Fibroblast of villous mesenchyme (primary cell): Measurements from ENCODE around the gene USP48. TPM values are rescaled to one million over a fixed set of nuclear protein-coding genes. Genes with fewer than 3 reads are reported as not detected.
A peak's percentile ranks its signal among the peaks of the same experiment; 100 is the strongest.
"Not testable (repeated sequence)": the region's sequence is repeated elsewhere in the genome, so short reads cannot be mapped to it uniquely, and the experiment has no call there.

ENCODE experiments used
- DNase-seq: peaks from one replicate; pipeline ENCODE4 v3.0.0-alpha.2; 2010; ENCODE audit warnings: low read depth
- H3K4me3 ChIP-seq: 2 replicates; pipeline ENCODE4 v1.5.1; 2011; ENCODE audit warnings: low read depth, mild to moderate bottlenecking, low read length
- CTCF ChIP-seq: IDR thresholded peaks from 2 replicates; pipeline ENCODE4 v1.5.1; 2012; ENCODE audit warnings: low read depth, mild to moderate bottlenecking, low read length; ENCODE audit not compliant: insufficient read depth
- total RNA-seq: library from RNA; depleted of rRNA; stranded (reverse); fragments of >200 nt; gene quantifications from 2 replicates; pipeline ENCODE4 v1.2.3, GENCODE V29; 2012

USP48 gene
- total RNA-seq, 1 donor: 52.2 TPM

GRCh38 chr1:21779613-21780521 lies 3.1 kb downstream of the USP48 start:
- TF ChIP-seq CTCF: no peak
- no peak for DNase-seq
- H3K4me3 ChIP-seq: peak overlapping the region; percentile 18

- no peak overlapping the region for H3K4me3 ChIP-seq
- no peak for TF ChIP-seq CTCF
- DNase-seq: no peak
Observed at GRCh38 chr1:21778405-21778727, 4.6 kb downstream of the USP48 start.

GRCh38 chr1:21776925-21777324 lies 6.0 kb downstream of the USP48 start:
- H3K4me3 ChIP-seq, DNase-seq: not testable (repeated sequence)

GRCh38 chr1:21775985-21776562 lies 6.9 kb downstream of the USP48 start:
- DNase-seq: peak; percentile 93
- no peak for TF ChIP-seq CTCF
- no peak overlapping the region for H3K4me3 ChIP-seq

GRCh38 chr1:21775550-21775914 lies 7.4 kb downstream of the USP48 start:
- TF ChIP-seq CTCF: no peak
- no peak for DNase-seq
- no peak overlapping the region for H3K4me3 ChIP-seq

- DNase-seq: no peak
- no peak overlapping the region for H3K4me3 ChIP-seq
- TF ChIP-seq CTCF: no peak
Observed at GRCh38 chr1:21774835-21775549, 8.0 kb downstream of the USP48 start.

GRCh38 chr1:21773585-21773984 lies 9.4 kb downstream of the USP48 start:
- no peak for TF ChIP-seq CTCF
- H3K4me3 ChIP-seq: no peak overlapping the region
- DNase-seq: no peak

- not testable (repeated sequence) for H3K4me3 ChIP-seq, DNase-seq
Observed at GRCh38 chr1:21771672-21772071, 11.3 kb downstream of the USP48 start.

GRCh38 chr1:21770602-21771001 lies 12.3 kb downstream of the USP48 start:
- not testable (repeated sequence) for H3K4me3 ChIP-seq, DNase-seq
